Spleen (tissue), 11 donors: Measurements from ENCODE around the gene CD99. TPM values are rescaled to one million over a fixed set of nuclear protein-coding genes. Genes with fewer than 3 reads are reported as not detected.

Experiments used
- DNase-seq: peaks from one replicate; pipeline ENCODE4 v3.0.0-alpha.2; 2020
- H3K27ac ChIP-seq, 8 donors: fragments of 200-600 bp; sonication (generic) in 7 of 8; 1 replicate in 4 of 8; 2 replicates in 4 of 8; pipeline versions ENCODE4 v1.5.0 to v1.8.0; 2016 to 2021; ENCODE audit warnings: inconsistent platforms in 4 of 8, mild to moderate bottlenecking in 4 of 8, moderate library complexity in 1 of 8
- H3K27me3 ChIP-seq, 7 donors: fragments of 200-600 bp; sonication (generic) in 6 of 7; replicated peaks in 1 of 7; 1 replicate in 4 of 7; 2 replicates in 3 of 7; pipeline versions ENCODE4 v1.5.0 to v1.8.0; 2016 to 2021; ENCODE audit warnings: inconsistent platforms in 3 of 7, mild to moderate bottlenecking in 1 of 7
- H3K36me3 ChIP-seq, 6 donors: fragments of 200-600 bp; sonication (generic) in 5 of 6; 1 replicate in 4 of 6; 2 replicates in 2 of 6; pipeline versions ENCODE4 v1.5.0 to v1.8.0; 2016 to 2021; ENCODE audit warnings: inconsistent platforms in 2 of 6
- H3K4me1 ChIP-seq, 6 donors: fragments of 200-600 bp; sonication (generic) in 5 of 6; 1 replicate in 3 of 6; 2 replicates in 3 of 6; pipeline versions ENCODE4 v1.5.0 to v1.8.0; 2016 to 2021; ENCODE audit warnings: inconsistent platforms in 3 of 6
- H3K4me3 ChIP-seq, 8 donors: fragments of 200-600 bp; sonication (generic) in 7 of 8; 1 replicate in 4 of 8; 2 replicates in 4 of 8; pipeline versions ENCODE4 v1.5.0 to v1.8.0; 2016 to 2021; ENCODE audit warnings: inconsistent platforms in 4 of 8, mild to moderate bottlenecking in 4 of 8, moderate library complexity in 2 of 8
- H3K9me3 ChIP-seq, 8 donors: fragments of 200-600 bp; sonication (generic) in 7 of 8; 1 replicate in 4 of 8; 2 replicates in 4 of 8; pipeline versions ENCODE4 v1.5.0 to v1.8.0; 2016 to 2021; ENCODE audit warnings: inconsistent platforms in 4 of 8
- POLR2A ChIP-seq, 3 donors: fragments of 450-650 bp; IDR thresholded peaks; one replicate each; pipeline ENCODE4 v1.5.1; 2017; ENCODE audit warnings: antibody characterized with exemption in 3 of 3, mild to moderate bottlenecking in 1 of 3
- POLR2AphosphoS5 ChIP-seq, 3 donors: sonication (generic); formaldehyde crosslinking; IDR thresholded peaks; one replicate each; pipeline ENCODE4 v1.5.1; 2017; ENCODE audit warnings: antibody characterized with exemption in 3 of 3
- WGBS, 5 donors: extraction: QIAGEN DNeasy Blood & Tissue Kit in 3 of 5; methylation state at CpG; one replicate each; pipeline versions ENCODE4 v1.1.5 to v1.1.7; 2013 to 2018; 5-methylcytosine and 5-hydroxymethylcytosine counted together
- intact Hi-C: fragments of 100-400 bp; cut with DNase I; formaldehyde crosslinking; loops from one replicate; pipeline ENCODE4 v1.15.0; 2023; ENCODE audit warnings: low total_unique reads
- polyA plus RNA-seq, 3 donors: library from polyadenylated mRNA; stranded (reverse); fragments of 200-250 nt; gene quantifications; one replicate each; pipeline ENCODE4 v1.2.1, GENCODE V29; 2013
- total RNA-seq, 7 donors: library from RNA; depleted of rRNA in 3 of 7; stranded (reverse); fragments of >200 nt in 3 of 7; fragmentation: NEBNext Ultra II Directional in 4 of 7; extraction: Animal tissue kit (Norgen Biotek cat#: 25700) in 4 of 7; gene quantifications; one replicate each; pipeline versions ENCODE4 v1.1.0 to v1.2.1, GENCODE V29; 2016 to 2021
- TF ChIP-seq, protein P1 (sequence below), 11 experiments: fragments of 200-600 bp in 7 of 11; fragments of 450-650 bp in 4 of 11; sonication (generic) in 4 of 11; IDR thresholded peaks in 8 of 11; conservative IDR thresholded peaks in 3 of 11; 1 replicate in 7 of 11; 2 replicates in 4 of 11; pipeline versions ENCODE4 v1.4.0 to v1.8.0; 2016 to 2021; ENCODE audit warnings: antibody characterized with exemption in 11 of 11, inconsistent platforms in 4 of 11, mild to moderate bottlenecking in 1 of 11
- donor health status: healthy with polysubstance abuse.
- donor health status: DM: no; HTN: no; CAD: no; lungs with moderate emphysema.
- donor health status: DM: no; HTN: no; CAD: no.
- donor health status: Bipolar disorder and iron deficiency.
- donor health status: healthy.
- donor health status: DM: no; HTN: no; CAD: no.
- donor health status: DM: yes; HTN: yes; CAD: no.

Gene CD99
- total and polyA plus RNA-seq, 10 donors: 101 to 316 (median 181) TPM

DNA sequence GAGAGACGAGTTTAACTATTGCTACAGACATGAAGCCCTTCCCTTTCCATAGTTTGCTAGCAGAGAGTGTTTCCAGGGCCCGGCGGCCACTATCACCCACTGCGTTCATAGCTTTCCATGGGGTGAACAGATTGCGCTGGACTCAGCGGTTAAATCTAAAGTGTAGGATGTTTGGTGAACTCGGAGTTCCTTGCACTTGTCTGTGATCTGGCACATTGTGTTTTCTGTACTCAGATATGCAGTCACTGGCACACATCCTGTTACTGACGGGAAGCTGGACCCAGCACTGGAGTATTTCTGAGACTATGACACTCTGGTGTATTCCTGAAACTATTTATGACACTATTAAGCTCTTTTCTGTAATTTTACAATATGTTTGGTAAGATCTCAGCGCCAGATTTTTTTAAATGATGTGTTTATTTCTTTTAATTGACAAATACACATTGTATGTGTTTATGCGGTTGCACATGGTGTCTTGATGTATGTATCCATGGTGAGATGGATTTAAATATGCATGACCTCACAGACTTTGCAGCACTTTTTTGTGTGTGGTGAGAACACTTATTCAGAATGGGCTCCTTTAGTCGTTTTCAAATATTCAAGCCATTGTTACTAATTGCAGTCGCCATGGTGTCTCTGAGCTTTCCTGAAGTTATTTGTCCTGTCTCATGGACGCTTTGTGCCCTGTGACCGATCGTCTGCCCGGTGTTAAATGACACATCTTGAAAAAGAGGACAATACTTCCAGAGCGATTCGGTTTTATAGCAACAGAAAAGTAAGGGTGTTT is 14.1 kb downstream of the CD99 start:
- peaks cover 0 to 7% (median 0%) of the 10 kb centered on the region in 6 donors for H3K36me3 ChIP-seq
- peak overlapping the region in 1 of 8 donors; percentile 9 for H3K4me3 ChIP-seq
- peaks cover 50 to 99% (median 92%) of the 10 kb centered on the region in 6 donors for H3K4me1 ChIP-seq
- H3K9me3 ChIP-seq: no peaks in the 10 kb centered on the region
- peak overlapping the region in 6 of 8 donors; percentile 30 to 75 (median 66) for H3K27ac ChIP-seq
- H3K27me3 ChIP-seq: no peaks in the 10 kb centered on the region
- peak; percentile 53 for DNase-seq
- TF ChIP-seq, protein P1, sequence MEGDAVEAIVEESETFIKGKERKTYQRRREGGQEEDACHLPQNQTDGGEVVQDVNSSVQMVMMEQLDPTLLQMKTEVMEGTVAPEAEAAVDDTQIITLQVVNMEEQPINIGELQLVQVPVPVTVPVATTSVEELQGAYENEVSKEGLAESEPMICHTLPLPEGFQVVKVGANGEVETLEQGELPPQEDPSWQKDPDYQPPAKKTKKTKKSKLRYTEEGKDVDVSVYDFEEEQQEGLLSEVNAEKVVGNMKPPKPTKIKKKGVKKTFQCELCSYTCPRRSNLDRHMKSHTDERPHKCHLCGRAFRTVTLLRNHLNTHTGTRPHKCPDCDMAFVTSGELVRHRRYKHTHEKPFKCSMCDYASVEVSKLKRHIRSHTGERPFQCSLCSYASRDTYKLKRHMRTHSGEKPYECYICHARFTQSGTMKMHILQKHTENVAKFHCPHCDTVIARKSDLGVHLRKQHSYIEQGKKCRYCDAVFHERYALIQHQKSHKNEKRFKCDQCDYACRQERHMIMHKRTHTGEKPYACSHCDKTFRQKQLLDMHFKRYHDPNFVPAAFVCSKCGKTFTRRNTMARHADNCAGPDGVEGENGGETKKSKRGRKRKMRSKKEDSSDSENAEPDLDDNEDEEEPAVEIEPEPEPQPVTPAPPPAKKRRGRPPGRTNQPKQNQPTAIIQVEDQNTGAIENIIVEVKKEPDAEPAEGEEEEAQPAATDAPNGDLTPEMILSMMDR (IDR thresholded peaks at IDR 0.05 in 8 of 11, conservative IDR thresholded peaks at IDR 0.05 in 3 of 11): no peak
- no peak for TF ChIP-seq POLR2A (IDR thresholded peaks at IDR 0.05)
- TF ChIP-seq POLR2AphosphoS5 (IDR thresholded peaks at IDR 0.05): peak in 1 of 3 donors; percentile 75
- intact Hi-C loops: no loop called here
- 56 to 72% (median 65%) methylated on average over 18 of the region's 18 CpGs for WGBS, 5 donors

DNA sequence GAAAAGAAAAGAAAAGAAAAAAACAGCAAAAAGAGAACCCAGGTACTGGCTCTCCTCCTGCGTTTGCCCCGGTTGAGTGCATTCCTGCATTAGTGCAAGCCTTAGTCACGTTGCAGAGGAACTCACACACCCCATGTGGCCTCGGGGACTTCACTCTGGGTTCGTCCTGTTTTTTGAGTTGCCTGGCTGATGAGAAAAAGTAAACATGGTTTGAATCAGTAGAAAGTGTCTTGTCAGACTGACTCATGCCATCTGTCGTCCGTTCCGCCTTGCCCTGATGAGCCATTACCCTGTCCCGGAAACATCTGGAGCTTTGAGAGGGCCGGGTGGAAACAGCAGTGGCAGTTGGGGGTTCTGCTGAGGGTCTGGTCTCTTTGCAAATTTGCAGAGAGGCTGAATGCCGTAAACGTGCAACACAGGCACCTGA is 16.3 kb downstream of the CD99 start:
- H3K27ac ChIP-seq: peak overlapping the region in 7 of 8 donors; percentile 48 to 80 (median 70)
- 1 to 13% (median 4%) methylated on average over 10 to 12 of the region's 12 CpGs for WGBS, 5 donors
- H3K4me3 ChIP-seq: peak overlapping the region in 2 of 8 donors; percentile 11 to 28
- peak; percentile 87 for DNase-seq
- no peak for TF ChIP-seq POLR2A (IDR thresholded peaks at IDR 0.05)
- TF ChIP-seq POLR2AphosphoS5 (IDR thresholded peaks at IDR 0.05): peak in 2 of 3 donors; percentile 75 to 90
- intact Hi-C loops: no loop called here
- H3K9me3 ChIP-seq: no peaks in the 10 kb centered on the region
- peaks cover 46 to 100% (median 88%) of the 10 kb centered on the region in 6 donors for H3K4me1 ChIP-seq
- H3K36me3 ChIP-seq: peaks cover 0 to 15% (median 0%) of the 10 kb centered on the region in 6 donors
- H3K27me3 ChIP-seq: no peaks in the 10 kb centered on the region

DNA sequence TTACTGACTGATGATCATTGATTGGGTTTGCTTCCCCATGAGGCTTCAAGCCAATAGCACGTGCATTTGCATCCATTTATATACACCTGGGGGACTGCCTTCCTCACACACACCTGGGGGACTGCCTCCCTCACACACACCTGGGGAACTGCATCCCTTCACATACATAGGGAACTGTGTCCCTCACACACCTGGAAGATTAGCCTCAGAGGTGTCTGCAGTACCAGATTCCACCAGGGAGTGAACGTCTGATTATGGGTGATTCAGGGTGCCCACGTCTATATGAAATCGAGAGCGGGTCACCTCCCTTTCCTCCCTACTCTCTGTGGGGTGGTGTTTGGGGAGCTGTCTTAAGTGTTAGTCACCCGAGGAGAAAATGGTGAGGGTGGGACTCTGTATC is 16.9 kb downstream of the CD99 start:
- intact Hi-C loops: no loop called here
- H3K4me3 ChIP-seq: peak overlapping the region in 1 of 8 donors; percentile 28
- H3K27ac ChIP-seq: peak overlapping the region in 7 of 8 donors; percentile 48 to 80 (median 70)
- H3K36me3 ChIP-seq: peaks cover 0 to 22% (median under 1%) of the 10 kb centered on the region in 6 donors
- TF ChIP-seq, protein P1 (IDR thresholded peaks at IDR 0.05 in 8 of 11, conservative IDR thresholded peaks at IDR 0.05 in 3 of 11): peak in 3 of 11 experiments; percentile 7 to 13 (median 11)
- TF ChIP-seq POLR2AphosphoS5 (IDR thresholded peaks at IDR 0.05): no peak
- DNase-seq: peak; percentile 34
- H3K9me3 ChIP-seq: no peaks in the 10 kb centered on the region
- no peaks in the 10 kb centered on the region for H3K27me3 ChIP-seq
- peaks cover 43 to 98% (median 82%) of the 10 kb centered on the region in 6 donors for H3K4me1 ChIP-seq
- WGBS, 5 donors: 31 to 68% (median 47%) methylated on average over 6 of the region's 6 CpGs

DNA sequence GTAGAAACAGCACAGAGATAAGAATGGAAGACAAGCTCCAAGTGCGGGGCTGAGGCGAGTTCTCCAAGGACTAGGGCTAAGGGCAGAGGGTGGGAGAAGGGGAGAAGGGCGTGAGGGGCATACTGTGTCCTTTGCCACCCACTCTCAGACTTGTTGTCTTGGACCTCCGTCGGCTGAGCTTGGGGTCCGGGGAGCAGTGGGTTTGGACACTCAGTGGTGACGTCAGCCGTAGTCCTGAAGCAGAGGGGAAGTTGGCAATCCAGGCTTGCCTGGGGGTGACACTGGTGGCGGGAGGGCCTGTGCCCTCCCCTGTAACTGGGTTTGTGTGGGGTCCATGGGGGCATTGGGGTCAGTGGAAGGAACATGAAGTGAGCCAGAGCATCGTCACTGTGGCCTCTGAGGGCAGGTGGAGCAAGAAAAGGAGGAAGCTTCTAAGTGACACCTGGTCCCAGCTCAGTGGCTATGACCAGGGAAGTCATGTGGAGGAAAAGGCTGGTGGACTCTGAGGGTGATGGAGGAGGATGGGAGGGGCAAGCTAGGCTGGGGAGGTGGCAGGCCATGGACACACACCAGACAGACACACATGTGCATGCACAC is 17.6 kb downstream of the CD99 start:
- 33 to 52% (median 38%) methylated on average over 10 of the region's 10 CpGs for WGBS, 5 donors
- no peak for TF ChIP-seq POLR2A (IDR thresholded peaks at IDR 0.05)
- peak; percentile 25 to 51 (median 48) for TF ChIP-seq POLR2AphosphoS5 (IDR thresholded peaks at IDR 0.05)
- H3K36me3 ChIP-seq: peaks cover 0 to 28% (median 3%) of the 10 kb centered on the region in 6 donors
- intact Hi-C loops: no loop called here
- peak overlapping the region in 5 of 8 donors; percentile 63 to 80 (median 74) for H3K27ac ChIP-seq
- peak; percentile 69 for DNase-seq
- H3K4me1 ChIP-seq: peaks cover 41 to 98% (median 80%) of the 10 kb centered on the region in 6 donors
- H3K9me3 ChIP-seq: no peaks in the 10 kb centered on the region
- no peaks in the 10 kb centered on the region for H3K27me3 ChIP-seq
- peak overlapping the region in 1 of 8 donors; percentile 16 for H3K4me3 ChIP-seq
